ENCODE data around the gene ESPNL.

Gene ESPNL

DNA sequence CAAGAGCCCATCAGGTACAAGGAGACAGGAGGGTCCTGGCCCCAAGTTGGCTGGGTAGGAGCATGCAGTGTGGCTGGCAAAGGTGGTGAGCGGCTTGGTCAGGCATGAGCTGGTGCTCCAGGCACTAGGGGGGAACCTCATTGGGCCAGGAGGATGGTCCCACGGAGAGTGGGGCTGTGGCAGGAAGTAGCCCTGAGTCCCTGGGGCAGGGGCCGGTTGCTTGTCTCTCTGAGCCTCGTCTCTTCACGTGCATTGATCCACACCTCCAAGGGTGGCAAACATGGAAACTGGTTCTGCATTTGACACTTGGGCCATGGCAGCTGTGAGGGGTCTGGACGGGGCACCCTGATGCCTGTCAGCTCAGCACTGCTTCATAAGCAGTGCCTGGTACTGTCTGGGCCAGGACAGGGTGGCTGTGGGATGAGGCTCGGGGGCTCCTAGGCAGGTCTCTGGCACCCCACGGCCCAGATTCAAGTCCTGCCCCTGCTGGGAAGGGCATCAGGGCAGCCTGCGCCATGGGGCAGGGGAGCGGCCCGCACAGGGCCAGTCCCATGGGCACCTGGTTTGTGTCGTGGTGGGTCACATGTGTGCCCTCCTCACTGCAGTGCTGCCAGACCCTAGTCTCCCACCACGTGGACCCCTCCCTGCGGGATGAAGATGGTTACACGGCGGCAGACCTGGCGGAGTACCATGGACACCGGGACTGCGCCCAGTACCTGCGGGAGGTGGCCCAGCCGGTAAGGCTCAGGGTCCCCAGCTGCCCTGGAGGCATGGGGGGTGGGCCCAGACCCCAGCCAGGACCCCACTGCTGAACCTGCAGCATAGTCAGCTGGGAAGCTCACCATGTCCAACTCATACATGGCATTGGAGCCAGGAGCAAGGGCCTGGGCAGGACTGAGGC lies 16.4 kb downstream of the ESPNL start:
- DNase-seq: no peak

DNA sequence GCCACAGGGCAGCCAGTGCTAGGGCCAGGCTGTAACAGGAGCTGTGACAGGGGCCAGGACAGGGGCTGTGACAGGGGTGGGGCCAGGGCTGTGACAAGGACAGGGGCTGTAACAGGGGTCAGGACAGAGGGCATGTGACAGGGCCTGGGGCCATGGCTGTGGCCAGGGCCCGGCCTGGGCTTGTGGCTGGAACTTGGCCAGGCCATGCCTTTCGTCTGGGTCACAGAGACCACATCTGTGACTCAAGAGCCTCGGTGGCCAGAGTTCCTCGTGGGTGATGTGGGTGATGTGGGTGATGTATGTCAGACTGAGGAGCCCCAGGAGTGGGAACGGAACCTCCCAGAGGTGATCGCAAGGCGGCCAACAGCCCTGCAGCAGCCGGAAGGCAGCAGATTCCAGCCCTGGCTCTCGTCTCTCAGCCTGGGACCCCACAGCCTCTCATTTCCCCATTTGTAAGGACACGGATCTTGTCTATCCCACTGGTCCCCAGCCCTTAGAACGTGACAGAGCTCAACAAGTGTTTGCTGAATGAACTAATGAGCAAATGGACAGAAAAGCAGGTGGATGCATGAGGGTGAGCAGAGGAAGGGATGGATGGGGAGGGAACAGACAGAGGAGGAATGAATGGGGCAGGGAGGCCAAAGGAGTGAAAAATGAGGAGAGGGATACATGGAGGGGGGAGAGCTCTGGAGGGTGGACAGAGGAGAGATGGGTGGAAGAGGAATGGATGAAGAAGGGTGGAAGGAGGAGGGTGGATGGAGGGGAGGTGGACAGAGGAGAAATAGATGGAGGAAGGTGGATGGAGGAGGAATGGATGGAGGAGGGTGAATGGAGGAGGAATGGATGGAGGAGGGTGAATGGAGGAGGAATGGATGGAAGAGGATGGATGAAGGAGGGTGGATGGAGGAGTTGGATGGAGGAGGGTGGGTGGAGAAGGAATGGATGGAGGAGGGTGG lies 17.3 kb downstream of the ESPNL start:
- DNase-seq: no peak

DNA sequence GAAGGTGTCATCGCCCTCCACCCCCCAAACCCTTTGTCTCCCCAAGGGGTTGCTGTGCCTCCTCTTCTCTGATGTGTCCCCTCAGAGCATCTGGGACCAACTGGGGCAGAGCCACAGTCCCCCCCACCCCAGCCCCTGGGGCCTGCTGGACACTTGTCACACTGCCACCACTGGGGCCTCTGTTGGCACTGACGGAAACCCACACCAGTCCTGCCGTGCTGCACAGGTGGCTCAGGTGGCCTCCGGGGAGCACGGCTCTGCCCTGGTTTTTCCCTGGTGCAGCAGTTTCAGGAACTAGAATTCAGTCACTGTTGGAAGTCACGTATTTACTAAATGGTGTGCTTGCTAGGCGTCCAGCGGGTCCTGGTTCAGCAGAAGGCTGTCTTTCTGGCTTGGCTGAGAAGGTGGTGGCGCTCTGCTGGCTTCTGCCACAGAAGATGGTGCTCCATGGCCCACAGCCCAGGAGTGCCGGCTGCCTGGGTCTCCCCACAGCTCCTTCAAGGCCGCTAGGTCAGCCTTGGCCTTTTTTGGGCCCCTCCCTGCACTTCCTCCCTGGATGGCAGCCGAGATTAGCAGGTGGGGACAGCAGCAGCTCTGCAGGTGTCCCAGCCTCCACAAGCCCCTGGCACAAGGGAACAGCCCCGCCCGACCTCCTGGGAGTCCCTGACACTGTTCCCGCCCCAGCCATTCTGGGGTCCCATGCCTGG lies 19.8 kb downstream of the ESPNL start:
- DNase-seq: no peak

DNA sequence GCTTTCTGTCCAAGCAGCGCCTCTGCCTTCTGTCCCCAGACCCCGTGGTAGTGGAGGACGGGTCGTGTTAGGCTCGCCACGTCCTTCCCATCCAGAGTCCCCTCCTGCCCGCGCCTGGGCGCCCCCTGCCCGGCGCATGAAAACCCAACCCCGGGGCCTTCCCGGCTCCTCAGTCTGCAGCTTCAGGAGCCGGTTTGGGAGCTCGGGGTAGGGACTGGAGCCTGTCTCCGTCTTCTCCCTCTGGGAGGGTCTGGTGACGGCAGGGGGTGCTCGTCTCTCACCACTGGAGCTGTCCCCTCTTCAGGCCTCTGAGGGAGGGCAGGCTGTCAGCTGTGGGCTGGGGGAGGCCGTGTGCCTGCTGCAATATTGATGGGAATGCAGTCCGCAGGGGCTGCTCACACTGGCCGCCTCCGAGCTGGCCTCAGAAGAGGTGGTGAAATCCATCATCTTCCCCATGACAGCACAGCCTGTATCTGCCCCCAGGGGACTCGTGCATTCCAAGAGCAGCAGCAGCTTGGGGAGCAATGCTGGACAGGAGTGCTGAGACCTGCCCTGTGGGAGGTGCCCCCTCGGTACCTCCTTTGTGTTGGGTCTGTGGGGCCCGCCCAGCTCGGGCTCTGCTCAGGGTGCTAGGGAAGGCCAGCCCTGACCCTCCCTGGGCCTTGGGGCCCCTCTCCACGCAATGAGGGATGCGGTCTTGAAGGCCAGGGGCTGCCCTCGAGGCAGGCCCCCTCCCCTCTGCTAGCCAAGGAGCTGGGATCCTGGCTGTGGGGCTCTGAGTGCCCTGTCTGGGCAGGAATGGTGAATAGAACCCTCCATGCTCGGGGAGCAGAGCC lies 20.5 kb downstream of the ESPNL start:
- no peak for DNase-seq

DNA sequence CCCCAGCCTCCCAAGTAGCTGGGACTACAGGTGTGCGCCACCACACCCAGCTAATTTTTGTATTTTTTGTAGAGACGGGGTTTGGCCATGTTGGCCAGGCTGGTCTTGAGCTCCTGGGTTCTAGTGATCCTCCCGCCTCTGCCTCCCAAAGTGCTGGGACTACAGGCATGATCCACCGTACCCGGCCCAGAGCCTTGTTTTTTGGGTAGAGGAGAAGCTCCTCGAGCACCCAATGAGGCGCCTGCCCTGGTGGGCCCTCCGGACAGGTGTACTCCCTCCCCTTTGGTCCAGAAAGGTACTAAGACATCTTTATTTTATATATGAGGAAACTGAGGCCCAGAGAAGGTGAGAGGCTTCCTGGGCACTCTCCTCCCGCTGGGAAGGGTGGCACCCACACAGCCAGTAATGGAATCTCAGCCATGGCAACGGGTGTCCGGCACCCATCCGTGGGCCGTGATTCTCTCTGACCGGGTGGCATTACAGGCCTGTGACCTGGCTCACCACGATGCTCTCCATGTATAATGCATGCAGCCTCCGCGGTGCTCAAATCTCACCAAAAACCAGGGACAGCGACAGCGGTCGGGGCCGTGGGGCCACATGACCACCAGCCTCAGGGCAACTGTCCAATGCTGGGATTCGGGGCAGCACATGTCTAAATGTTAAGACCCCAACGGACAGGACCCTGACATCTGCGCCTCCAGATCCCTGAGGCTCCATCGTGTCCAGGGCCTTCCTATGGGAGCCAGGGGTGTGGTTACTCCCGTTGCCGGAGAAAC lies 21.6 kb downstream of the ESPNL start:
- no peak for DNase-seq

DNA sequence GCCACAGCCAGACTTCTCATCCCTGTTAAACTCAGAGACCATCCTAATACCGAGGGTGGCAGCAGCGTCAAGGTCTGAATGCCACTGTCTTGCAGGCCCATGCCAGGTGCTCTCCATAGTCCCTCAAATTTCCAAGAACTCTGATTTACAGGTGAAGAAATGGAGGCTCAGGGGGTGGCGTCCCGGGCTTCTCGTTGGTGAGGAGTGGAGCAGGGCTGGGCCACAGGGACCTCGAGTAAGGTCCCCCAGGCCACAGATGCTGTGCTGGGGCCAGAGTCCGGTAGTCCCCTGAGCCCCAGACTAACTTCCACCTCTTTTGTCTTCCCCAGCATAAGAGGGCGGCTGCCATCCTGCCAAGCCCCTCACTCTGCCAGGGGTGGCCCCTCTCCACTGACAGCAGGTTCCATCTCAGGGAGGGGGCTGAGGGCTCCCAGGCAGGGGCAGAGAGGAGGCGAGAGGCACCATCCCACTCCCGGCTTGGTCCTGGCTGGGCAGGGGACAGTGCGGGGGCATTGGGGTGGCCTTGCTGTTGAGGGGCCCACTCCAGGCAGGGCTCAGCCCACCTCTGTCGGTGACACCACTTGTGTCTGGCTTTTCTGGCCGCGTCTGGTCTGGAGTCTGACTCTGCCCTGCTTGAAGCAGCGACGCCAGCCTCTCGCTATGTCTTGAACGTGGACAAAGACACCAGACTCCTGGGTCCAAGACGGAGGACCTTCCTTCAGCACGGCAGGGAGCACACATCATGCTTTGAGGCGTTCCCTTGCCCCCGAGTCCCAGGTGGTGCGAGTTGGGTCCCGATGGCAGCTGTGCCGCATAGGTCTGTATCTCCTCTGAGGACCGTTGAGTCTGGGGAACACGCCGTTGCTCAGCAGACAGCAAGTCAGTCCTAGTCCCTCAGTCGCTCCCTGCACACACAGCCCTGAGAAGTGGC lies 22.4 kb downstream of the ESPNL start:
- DNase-seq: no peak

DNA sequence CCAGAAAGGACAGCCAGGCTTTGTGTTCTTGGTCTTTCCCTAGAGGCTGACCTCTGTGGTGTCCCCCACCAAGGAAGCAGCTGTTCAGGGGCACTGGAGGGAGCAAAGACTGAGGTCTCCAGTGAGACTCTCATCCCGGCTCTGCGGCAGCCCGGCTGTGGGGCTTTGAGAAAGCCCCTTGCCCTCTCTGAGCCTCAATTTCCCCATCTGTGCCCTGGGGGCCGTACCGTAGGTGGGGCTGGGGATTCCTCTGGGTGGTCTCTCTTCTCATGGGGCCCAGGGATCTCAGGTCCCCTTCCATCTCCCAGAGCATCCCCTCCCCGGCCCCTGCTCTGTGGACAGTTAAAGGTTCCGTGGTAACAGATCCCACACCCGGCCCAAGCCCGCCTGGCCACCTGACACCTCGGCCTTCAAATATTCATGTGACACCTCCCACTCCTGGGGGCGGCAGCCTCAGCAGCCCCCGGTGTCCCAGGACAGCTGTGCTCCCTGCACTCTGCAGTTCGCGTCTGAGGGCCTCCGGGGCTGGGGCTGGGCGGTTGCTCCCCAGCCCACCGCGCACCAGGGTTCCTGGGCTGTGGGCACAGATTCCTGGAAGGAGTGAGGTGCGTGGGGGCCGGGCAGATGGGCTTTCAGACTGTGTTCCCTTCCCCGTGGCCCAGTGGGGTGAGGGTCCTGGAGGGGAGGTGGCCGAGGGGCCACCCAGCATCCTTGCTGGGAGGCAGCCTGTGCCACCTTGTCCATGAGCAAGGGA lies 23.3 kb downstream of the ESPNL start:
- DNase-seq: no peak

DNA sequence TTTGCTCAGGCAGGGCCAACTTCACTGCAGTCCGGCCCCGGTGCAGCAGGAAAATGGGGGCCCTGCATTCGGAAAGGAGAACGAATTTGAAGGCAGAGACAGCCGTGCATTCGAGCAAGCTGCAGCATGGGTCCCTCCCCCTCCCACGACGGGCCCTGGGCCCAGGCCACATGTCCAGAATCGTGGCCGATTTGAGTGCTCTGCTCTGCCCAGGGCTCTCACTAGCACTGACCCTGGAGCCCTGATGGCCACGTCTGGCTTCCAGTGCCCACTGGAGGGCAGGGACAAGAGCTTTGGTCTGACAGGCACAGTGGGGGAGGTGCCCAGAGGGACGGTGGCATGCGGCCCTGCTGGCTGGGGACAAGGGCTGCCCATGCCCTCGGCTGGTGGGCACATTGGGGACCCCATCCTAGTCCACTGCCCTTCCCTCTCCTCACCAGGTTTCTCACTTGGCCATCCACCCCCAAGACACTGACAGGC lies 23.9 kb downstream of the ESPNL start:
- no peak for DNase-seq

DNA sequence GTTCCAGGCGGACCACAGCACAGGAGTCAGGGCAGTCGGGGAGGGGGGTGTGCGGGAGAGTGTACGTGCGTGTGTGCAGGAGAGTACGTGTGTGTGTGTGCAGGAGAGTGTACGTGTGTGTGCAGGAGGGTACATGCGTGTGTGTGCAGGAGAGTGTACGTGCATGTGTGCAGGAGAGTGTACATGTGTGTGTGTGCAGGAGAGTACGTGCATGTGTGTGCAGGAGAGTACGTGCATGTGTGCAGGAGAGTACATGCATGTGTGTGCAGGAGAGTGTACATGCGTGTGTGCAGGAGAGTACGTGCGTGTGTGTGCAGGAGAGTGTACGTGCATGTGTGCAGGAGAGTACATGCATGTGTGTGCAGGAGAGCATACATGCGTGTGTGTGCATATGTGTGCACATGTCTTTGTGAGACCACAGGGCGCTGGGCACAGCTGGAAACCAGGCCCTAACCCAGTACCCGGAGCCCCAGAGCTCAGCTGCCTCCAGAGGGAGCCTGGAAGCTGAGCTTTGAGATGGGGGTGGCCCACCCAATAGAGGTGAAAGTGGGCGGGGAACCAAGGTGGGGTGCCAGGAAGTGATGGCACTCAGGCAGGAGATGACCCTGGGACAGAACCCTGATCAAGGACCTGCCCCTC lies 24.5 kb downstream of the ESPNL start:
- no peak for DNase-seq

DNA sequence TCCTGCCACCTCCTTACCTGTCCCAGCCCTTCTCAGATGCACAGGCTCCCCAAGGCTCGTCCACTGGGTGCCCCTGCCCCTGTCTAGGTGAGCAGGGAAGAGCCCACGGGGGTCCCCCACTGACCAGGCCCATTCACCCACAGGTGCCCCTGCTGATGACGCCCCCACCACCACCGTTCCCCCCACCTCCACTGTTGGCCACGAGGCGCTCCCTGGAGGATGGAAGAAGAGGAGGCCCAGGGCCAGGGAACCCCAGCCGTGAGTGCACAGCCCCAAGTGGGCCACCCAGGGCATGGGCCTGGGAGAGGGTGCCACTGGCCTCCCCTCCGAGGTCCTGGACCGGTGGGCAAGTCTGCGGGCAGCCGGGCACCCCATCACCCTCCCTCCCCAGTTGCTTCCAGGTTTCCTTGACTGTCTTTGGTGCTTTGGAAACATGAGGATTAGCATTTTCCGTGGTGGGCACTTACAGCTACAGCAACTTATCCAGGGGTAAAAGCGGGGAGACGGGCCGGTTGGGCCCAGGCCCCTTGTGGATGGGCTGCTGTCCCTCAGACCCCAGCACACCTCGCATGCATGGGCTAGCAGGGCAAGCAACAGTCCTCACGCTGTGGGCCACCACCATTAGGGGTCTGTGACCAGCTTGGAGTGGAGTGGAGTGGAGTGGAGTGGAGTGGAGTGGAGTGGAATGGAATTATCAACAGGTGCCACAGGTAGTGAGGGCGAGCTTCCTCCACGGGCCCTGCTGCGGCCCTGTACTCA lies 25.2 kb downstream of the ESPNL start:
- DNase-seq: no peak

DNA sequence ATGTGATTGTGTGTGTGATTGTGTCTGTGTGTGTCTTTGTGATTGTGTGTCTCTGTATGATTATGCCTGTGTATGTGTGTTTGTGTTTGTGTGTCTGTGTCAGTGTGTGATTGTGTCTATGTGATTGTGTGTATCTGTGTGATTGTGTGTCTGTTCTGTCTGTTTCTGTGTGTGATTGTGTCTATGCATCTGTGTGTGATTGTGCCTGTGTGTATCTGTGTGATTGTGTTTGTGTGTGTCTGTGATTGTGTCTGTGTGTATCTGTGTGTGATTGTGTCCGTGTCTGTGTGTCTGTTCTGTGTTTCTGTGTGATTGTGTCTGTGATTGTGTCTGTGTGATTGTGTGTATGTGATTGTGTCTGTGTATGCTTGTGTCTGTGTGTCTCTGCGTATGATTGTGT lies 26.2 kb downstream of the ESPNL start:
- DNase-seq: no peak

DNA sequence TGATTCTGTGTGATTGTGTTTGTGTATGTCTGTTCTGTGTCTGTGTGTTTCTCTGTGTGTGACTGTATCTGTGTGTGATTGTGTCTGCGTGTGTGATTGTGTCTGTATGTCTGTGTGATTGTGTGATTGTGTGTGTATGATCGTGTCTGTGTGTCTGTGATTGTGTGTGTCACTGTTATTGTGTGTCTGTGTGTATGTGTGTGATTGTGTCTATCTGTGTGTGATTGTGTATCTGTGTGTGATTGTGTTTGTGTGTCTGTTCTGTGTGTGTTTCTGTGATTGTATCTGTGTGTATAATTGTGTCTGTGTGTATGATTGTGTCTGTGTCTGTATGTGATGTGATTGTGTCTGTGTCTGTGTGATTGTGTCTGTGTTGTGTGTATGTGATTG lies 26.6 kb downstream of the ESPNL start:
- no peak for DNase-seq

DNA sequence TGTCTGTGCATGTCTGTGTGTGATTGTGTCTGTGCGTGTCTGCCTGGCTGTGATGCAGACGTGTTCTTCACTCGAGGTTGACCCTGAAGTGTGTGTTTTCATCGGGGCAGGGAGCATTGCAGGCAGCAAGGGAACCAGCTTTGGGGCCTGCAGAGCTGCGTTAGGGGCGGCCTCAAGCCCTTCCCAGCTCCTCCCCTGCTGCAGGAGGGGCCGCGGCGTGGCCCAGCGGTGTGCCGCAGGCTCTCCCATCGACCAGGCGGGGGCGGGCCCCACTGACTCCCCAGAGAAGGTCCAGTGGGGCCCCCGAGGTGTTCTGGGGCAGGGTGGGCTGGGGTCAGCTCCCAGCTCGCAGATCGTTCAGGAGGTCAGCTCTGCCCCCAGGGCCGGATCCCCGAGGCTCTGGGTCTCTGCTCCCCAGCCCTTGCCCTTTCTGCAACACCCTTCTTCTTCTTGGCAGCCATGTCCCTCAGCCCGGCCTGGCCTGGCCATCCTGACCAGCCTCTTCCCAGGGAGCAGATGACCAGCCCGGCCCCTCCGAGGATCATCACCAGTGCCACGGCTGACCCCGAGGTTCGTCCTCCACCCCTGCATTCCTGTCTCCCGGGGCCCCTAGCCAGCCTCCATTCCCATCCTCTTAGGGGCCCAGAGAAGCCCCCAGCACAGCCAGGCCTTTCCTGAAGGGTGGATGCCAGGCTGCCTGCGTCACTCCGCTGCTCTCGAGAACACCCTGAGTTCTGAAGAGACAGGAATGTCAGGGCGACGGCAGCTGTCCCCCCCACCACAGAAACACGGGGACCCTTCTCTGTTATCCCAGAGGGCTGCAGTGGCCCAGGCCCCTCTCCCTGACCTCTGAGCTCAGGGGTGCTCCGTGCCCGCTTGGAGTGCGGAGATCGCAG lies 27.3 kb downstream of the ESPNL start:
- no peak for DNase-seq

DNA sequence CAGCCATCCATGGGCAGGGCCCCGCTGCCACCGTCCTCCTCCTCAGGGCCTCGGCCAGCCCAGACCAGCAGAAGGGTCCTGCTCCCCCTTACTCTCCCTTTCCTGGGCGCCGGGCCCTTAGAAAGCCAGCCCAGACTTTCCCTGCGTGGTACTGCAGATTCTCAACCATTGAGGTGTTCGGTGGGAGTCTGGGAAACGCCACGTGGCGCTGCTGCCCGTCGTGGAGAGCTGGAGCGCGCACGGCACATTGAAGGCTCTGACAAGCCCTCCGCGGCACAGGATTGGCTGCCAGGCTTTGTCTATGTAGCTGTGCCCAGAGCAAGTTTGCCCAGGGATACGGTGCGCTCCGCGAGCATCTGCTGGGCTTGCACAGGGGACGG lies 27.9 kb downstream of the ESPNL start:
- DNase-seq: no peak

DNA sequence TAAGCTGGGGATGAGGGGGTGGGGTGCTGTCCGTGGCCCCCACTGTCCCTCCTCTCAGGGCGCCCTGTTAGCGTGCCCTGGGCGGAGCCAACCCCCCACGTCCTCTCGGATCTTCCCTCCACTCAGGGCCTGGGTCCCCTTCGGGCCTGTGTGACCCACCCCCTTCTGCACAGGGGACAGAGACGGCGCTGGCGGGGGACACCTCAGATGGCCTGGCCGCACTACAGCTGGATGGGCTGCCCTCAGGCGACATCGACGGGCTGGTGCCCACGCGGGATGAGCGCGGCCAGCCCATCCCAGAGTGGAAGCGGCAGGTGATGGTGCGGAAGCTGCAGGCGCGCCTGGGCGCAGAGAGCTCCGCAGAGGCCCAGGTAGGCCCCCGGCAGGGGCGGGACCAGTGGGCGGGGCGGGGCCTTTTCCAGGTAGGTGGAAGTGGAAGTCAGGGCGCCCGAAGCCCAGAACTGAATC lies 28.4 kb downstream of the ESPNL start:
- DNase-seq: no peak

DNA sequence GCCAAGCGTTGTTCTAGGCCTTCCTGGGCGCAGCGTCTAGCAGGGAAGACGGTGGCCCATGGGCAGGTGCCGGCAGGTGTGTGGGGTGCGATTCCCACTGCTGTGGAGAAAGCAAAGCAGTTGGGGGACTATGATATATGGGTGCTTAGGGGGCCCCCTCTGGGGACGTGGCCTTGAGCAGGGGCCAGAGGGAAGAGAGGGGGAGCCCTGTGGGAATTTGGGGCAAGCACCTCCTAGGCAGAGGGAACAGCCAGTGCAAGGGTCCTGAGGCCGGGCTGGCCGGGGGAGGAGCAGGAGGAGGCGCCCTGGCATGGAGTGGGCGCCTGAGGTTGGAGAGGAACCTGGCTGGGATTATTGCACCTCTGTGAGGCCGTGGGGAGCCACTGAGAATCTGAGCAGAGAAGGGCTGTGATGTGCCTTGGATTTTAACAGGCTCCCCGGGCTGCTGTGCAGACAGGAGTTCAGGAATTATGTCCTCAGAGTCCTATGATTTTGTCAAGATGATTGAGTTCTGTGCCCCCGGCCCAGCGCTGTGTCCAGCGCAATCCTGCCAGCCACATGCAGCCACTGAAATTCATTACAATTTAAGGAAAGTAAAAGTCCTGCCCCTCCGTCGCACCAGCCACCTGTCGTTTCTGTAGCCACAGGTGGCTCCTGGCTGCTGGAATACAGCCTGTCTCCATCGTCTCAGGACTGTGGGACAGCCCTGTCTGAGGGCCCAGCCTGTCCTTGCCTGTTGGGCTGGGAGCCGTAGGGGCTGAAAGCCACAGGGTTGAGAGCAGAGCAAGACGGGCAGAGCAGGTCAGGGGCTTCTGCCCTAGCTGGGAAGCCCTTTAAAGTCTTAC lies 29.2 kb downstream of the ESPNL start:
- DNase-seq: no peak

Data from CD4-positive, alpha-beta T cell treated with Interleukin-17A for 4 hours (primary cell).